ELR (cell line): Measurements from ENCODE around the gene GATA1.
"Not testable (repeated sequence)": the region's sequence is repeated elsewhere in the genome, so short reads cannot be mapped to it uniquely, and the experiment has no call there.

Source experiments
- DNase-seq: peaks from one replicate; pipeline ENCODE4 v3.0.0-alpha.2; 2015; ENCODE audit warnings: low read depth

Gene GATA1

GRCh38 chrX:48814722-48815121, 28.3 kb downstream of the GATA1 start:
- no peak for DNase-seq

GRCh38 chrX:48815266-48815665, 28.9 kb downstream of the GATA1 start:
- no peak for DNase-seq

GRCh38 chrX:48816014-48816810, 29.8 kb downstream of the GATA1 start:
- DNase-seq = no peak

- no peak for DNase-seq
Observed at GRCh38 chrX:48818098-48818497, 31.7 kb downstream of the GATA1 start.

- no peak for DNase-seq
Observed at GRCh38 chrX:48818866-48819265, 32.5 kb downstream of the GATA1 start.

- DNase-seq = not testable (repeated sequence)
Observed at GRCh38 chrX:48819394-48819793, 33.0 kb downstream of the GATA1 start.

GRCh38 chrX:48823053-48823452, 36.7 kb downstream of the GATA1 start:
- no peak for DNase-seq

- no peak for DNase-seq
Observed at GRCh38 chrX:48824066-48824465, 37.7 kb downstream of the GATA1 start.

- DNase-seq = no peak
Observed at GRCh38 chrX:48826135-48826875, 39.9 kb downstream of the GATA1 start, which contains the start of gene ERAS. ERAS (plus strand) TSS chrX:48826513; CDS start chrX:48829124, 2,611 bp downstream.

GRCh38 chrX:48826876-48827653, 40.7 kb downstream of the GATA1 start:
- DNase-seq = no peak

- no peak for DNase-seq
Observed at GRCh38 chrX:48827654-48827968, 41.2 kb downstream of the GATA1 start.

- DNase-seq = no peak
Observed at GRCh38 chrX:48829016-48829735, 42.8 kb downstream of the GATA1 start.

GRCh38 chrX:48831136-48831908, 44.9 kb downstream of the GATA1 start:
- no peak for DNase-seq

- DNase-seq = no peak
Observed at GRCh38 chrX:48831909-48832291, 45.5 kb downstream of the GATA1 start.

GRCh38 chrX:48833542-48834138, 47.2 kb downstream of the GATA1 start:
- DNase-seq = peak; percentile 11

- DNase-seq = no peak
Observed at GRCh38 chrX:48834383-48834709, 48.0 kb downstream of the GATA1 start.

- DNase-seq = no peak
Observed at GRCh38 chrX:48835524-48836329, 49.3 kb downstream of the GATA1 start, which contains the start of gene PCSK1N. PCSK1N (minus strand) TSS chrX:48835610; CDS start chrX:48835532, 78 bp downstream.

- no peak for DNase-seq
Observed at GRCh38 chrX:48839686-48840085, 53.3 kb downstream of the GATA1 start.
